Ascending aorta (tissue), 2 donors: ENCODE measurements around the gene DNAJC30. TPM values are rescaled to one million over a fixed set of nuclear protein-coding genes. Genes with fewer than 3 reads are reported as not detected.
"Not testable (repeated sequence)": the region's sequence is repeated elsewhere in the genome, so short reads cannot be mapped to it uniquely, and the experiment has no call there.

Experiments
- DNase-seq, 2 donors: peaks; one replicate each; pipeline ENCODE4 v3.0.0-alpha.2; 2019; ENCODE audit warnings: low spot score in 2 of 2
- H3K27ac ChIP-seq, 2 donors: fragments of 200-600 bp; sonication (generic); one replicate each; pipeline ENCODE4 v1.5.1; 2016 to 2017; ENCODE audit warnings: mild to moderate bottlenecking in 1 of 2
- H3K27me3 ChIP-seq: fragments of 200-600 bp; sonication (generic); one replicate; pipeline ENCODE4 v1.5.1; 2017
- H3K36me3 ChIP-seq, 2 donors: fragments of 200-600 bp; sonication (generic); one replicate each; pipeline ENCODE4 v1.5.1; 2016
- H3K4me1 ChIP-seq, 2 donors: fragments of 200-600 bp; sonication (generic); one replicate each; pipeline ENCODE4 v1.5.1; 2016 to 2017; ENCODE audit warnings: mild to moderate bottlenecking in 1 of 2
- H3K4me3 ChIP-seq, 2 donors: fragments of 200-600 bp; sonication (generic); one replicate each; pipeline ENCODE4 v1.5.1; 2016 to 2017; ENCODE audit warnings: mild to moderate bottlenecking in 1 of 2
- H3K9me3 ChIP-seq, 2 donors: fragments of 200-600 bp; sonication (generic); one replicate each; pipeline ENCODE4 v1.5.1; 2016
- intact Hi-C: fragments of 100-400 bp; cut with DNase I; formaldehyde crosslinking; loops from one replicate; pipeline ENCODE4 v1.15.1; 2023
- total RNA-seq: library from RNA; depleted of rRNA; stranded (reverse); fragments of >200 nt; gene quantifications from one replicate; pipeline ENCODE4 v1.1.0, GENCODE V29; 2016
- TF ChIP-seq, protein P1 (sequence below), 3 experiments: fragments of 200-600 bp in 2 of 3; fragments of 450-650 bp in 1 of 3; sonication (generic) in 2 of 3; IDR thresholded peaks; one replicate each; pipeline ENCODE4 v1.5.1; 2016 to 2019; ENCODE audit warnings: antibody characterized with exemption in 3 of 3, mild to moderate bottlenecking in 1 of 3, moderate library complexity in 1 of 3

DNAJC30 gene
- total RNA-seq, 1 donor from 2014 or later: 16.0 TPM

DNA sequence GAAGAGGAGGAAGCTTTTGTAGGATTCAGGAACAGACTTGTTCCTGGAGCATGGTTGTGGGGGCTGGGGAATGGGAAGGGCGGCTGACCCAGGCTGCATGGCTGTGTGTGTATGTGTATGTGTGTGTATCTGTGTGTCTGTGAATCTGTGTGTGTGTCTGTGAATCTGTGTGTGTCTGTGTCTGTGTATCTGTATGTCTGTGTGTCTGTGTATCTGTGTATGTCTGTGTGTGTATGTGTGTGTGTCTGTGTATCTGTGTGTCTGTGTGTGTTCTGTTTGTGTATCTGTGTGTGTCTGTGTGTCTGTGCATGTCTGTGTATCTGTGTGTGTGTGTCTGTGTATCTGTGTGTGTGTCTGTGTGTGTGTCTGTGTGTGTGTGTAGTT is 42.8 kb upstream of the DNAJC30 start:
- no peaks in the 10 kb centered on the region for H3K36me3 ChIP-seq
- TF ChIP-seq, protein P1, sequence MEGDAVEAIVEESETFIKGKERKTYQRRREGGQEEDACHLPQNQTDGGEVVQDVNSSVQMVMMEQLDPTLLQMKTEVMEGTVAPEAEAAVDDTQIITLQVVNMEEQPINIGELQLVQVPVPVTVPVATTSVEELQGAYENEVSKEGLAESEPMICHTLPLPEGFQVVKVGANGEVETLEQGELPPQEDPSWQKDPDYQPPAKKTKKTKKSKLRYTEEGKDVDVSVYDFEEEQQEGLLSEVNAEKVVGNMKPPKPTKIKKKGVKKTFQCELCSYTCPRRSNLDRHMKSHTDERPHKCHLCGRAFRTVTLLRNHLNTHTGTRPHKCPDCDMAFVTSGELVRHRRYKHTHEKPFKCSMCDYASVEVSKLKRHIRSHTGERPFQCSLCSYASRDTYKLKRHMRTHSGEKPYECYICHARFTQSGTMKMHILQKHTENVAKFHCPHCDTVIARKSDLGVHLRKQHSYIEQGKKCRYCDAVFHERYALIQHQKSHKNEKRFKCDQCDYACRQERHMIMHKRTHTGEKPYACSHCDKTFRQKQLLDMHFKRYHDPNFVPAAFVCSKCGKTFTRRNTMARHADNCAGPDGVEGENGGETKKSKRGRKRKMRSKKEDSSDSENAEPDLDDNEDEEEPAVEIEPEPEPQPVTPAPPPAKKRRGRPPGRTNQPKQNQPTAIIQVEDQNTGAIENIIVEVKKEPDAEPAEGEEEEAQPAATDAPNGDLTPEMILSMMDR (IDR thresholded peaks at IDR 0.05): no peak

DNA sequence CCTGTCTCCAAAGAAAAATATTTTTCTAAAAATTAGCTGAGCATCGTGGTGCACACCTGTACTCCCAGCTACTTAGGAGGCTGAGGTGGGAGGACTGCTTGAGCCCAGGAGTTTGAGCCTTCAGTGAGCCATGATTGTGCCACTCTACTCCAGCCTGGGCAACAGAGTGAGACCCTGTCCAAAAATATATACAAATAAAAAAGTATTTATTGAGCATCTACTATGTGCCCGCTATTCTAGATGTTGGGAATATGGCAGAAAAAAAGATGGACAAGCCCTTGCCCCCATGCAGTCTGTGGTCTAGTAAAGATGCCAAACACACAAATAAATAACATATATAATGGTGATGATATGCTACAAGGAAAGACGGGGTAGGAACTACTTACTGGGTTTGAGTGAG is 40.6 kb upstream of the DNAJC30 start:
- intact Hi-C loops: no loop called here
- DNase-seq: no peak
- no peak overlapping the region for H3K4me3 ChIP-seq
- TF ChIP-seq, protein P1 (IDR thresholded peaks at IDR 0.05): no peak
- no peaks in the 10 kb centered on the region for H3K36me3 ChIP-seq
- H3K9me3 ChIP-seq: no peaks in the 10 kb centered on the region
- no peaks in the 10 kb centered on the region for H3K27me3 ChIP-seq
- peaks cover 1 to 16% of the 10 kb centered on the region in 2 donors for H3K4me1 ChIP-seq
- H3K27ac ChIP-seq: no peak overlapping the region

More for the DNA sequence above, 42.8 kb upstream of the DNAJC30 start:
- H3K27ac ChIP-seq: no peak overlapping the region
- intact Hi-C loops: no loop called here
- no peaks in the 10 kb centered on the region for H3K9me3 ChIP-seq
- H3K4me3 ChIP-seq: no peak overlapping the region
- no peak for DNase-seq
- no peaks in the 10 kb centered on the region for H3K27me3 ChIP-seq
- H3K4me1 ChIP-seq: peaks cover 0 to 4% of the 10 kb centered on the region in 2 donors

DNA sequence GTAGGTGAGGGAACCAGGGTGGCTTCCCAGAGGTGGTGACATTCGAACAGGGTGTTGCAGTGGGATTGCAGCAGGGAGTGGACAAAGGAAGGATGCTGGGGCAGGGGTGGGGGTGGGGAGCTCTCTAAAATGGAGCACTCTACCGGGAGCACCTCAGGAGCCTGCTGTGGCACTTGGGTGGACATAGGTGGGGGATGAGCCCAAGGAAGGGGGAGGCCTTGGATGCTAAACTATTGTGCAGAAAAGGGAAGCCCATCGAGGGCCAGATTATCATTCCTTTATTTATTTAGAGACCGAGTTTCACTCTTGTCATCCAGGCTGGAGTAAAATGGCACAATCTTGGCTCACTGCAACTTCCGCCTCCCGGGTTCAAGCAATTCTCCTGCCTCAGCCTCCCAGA is 39.5 kb upstream of the DNAJC30 start:
- Histone ChIP-seq H3K4me1 (peaks cover 11 to 25% of the 10 kb centered on the region in 2 donors), H3K27me3 (no peaks in the 10 kb centered on the region), H3K27ac (no peak overlapping the region), H3K36me3 (no peaks in the 10 kb centered on the region), H3K4me3 (no peak overlapping the region), H3K9me3 (no peaks in the 10 kb centered on the region)
- intact Hi-C loops: no loop called here
- no peak for DNase-seq
- TF ChIP-seq, protein P1 (IDR thresholded peaks at IDR 0.05): no peak

DNA sequence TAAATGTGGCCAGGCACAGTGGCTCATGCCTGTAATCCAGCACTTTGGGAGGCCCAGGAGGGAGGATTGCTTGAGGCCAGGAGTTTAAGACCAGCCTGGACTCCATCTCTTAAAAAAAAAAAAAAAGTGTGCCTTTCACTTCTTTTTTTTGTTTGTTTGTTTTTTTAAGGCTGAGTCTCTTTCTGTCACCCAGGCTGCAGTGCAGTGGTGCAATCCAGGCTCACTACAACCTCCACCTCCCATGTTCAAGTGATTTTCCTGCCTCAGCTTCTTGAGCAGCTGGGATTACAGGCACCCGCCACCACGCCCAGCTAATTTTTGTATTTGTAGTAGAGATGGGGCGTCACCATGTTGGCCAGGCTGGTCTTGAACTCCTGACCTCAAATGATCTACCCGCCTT is 38.9 kb upstream of the DNAJC30 start:
- DNase-seq, intact Hi-C loops, H3K27me3 ChIP-seq, H3K4me3 ChIP-seq, H3K9me3 ChIP-seq, H3K36me3 ChIP-seq: not testable (repeated sequence)
- Histone ChIP-seq H3K4me1 (peaks cover 13 to 29% of the 10 kb centered on the region in 2 donors), H3K27ac (peak overlapping the region; percentile 37 to 56)

DNA sequence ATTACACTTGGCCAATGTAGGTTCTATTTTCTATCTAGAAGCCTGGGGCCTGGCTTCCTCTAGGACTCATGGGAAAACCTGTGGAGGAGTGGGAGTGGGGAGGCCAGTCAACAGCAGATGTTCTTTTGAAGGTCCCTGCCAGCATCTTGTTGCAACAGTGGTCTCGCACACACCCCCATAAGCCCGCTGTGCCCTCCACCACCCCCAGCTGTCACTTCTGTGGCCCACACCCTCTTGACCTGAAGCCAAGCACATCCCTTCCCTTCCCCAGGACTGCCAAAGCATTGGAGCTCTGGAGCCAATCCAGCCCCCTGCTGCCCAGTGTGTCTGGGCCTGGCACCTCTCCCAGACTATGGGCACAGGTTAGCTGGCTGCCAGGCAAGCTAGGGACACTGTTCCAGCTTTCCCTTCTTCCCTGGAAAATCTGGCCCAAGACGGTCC is 38.1 kb upstream of the DNAJC30 start:
- intact Hi-C loops: loop anchor here (2.0 kb wide), 1 partner anchor 53 kb away; no protein-coding TSS in a partner anchor
- DNase-seq: peak in 1 of 2 donors; percentile 88
- TF ChIP-seq, protein P1 (IDR thresholded peaks at IDR 0.05): no peak
- Histone ChIP-seq H3K27me3 (no peaks in the 10 kb centered on the region), H3K4me3 (no peak overlapping the region), H3K4me1 (peaks cover 19 to 37% of the 10 kb centered on the region in 2 donors), H3K9me3 (no peaks in the 10 kb centered on the region), H3K27ac (peak overlapping the region; percentile 37 to 56), H3K36me3 (no peaks in the 10 kb centered on the region)

DNA sequence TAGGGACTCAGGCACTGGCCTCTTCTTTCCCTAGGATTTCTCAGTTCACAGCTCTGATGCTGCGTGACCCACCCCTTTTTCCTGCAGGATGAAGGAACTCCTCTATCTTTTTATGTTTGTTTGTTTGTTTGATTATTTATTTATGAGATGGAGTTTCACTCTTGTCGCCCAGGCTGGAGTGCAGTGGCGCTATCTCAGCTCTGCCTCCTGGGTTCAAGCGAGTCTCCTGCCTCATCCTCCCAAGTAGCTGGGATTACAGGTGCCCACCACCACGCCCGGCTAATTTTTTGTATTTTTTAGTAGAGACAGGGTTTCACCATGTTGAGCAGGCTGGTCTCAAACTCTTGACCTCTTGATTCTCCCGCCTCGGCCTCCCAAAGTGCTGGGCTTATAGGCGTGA is 37.2 kb upstream of the DNAJC30 start:
- not testable (repeated sequence) for H3K27me3 ChIP-seq, H3K9me3 ChIP-seq, DNase-seq, H3K36me3 ChIP-seq, H3K4me3 ChIP-seq
- Histone ChIP-seq H3K27ac (peak overlapping the region in 1 of 2 donors; percentile 56), H3K4me1 (peaks cover 20 to 43% of the 10 kb centered on the region in 2 donors)
- intact Hi-C loops: loop anchor here (2.0 kb wide), 1 partner anchor 52 kb away; no protein-coding TSS in a partner anchor

DNA sequence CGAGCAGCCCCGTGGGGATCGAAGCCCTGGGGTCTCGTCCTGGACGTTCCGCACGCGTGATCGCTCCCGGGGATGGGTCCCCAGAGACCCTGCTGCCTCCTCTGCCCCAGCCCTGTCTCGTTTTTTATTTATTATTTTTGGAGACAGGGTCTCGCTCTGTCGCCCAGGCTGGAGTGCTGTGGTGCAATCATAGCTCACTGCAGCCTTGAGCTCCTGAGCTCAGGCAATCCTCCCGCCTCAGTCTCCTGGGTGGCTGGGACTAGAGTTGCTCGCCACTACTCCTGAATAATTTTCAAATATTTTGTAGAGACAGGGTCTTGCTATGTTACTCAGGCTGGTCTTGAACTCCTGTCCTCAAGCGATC is 36.5 kb upstream of the DNAJC30 start:
- DNase-seq: no peak
- H3K4me3 ChIP-seq: peak overlapping the region; percentile 93 to 97
- H3K27ac ChIP-seq: peak overlapping the region in 1 of 2 donors; percentile 56
- no peaks in the 10 kb centered on the region for H3K9me3 ChIP-seq
- intact Hi-C loops: loop anchor here (2.0 kb wide), 2 partner anchors 37 to 51 kb away; partner anchors contain the start of genes BUD23 and DNAJC30
- H3K4me1 ChIP-seq: peaks cover 20 to 43% of the 10 kb centered on the region in 2 donors
- H3K36me3 ChIP-seq: no peaks in the 10 kb centered on the region
- TF ChIP-seq, protein P1 (IDR thresholded peaks at IDR 0.05): no peak
- H3K27me3 ChIP-seq: no peaks in the 10 kb centered on the region
